Neural cell (in vitro differentiated cells): ENCODE measurements around the gene TTC39A. TPM values are rescaled to one million over a fixed set of nuclear protein-coding genes. Genes with fewer than 3 reads are reported as not detected.

Experiments used
- H2AFZ ChIP-seq: fragments of 200-600, 300-800 bp; sonication (generic), shearing (Covaris generic); 2 replicates; pipeline ENCODE4 v1.6.0; 2014; ENCODE audit warnings: low read depth, mild to moderate bottlenecking, antibody characterized with exemption, low read length, moderate library complexity
- H3F3A ChIP-seq: fragments of 200-600 bp; shearing (Covaris generic); 2 replicates; pipeline ENCODE4 v1.6.1; 2016; ENCODE audit warnings: mild to moderate bottlenecking, moderate library complexity, mixed read lengths, antibody characterized with exemption, low read length; ENCODE audit not compliant: insufficient read depth, poor library complexity, severe bottlenecking
- H3K27ac ChIP-seq: fragments of 200-600, 300-800 bp; sonication (generic), shearing (Covaris generic); 2 replicates; pipeline ENCODE4 v1.5.1; 2014; ENCODE audit warnings: mild to moderate bottlenecking, low read length, moderate library complexity
- H3K27me3 ChIP-seq: fragments of 300-800, 200-600 bp; sonication (generic), shearing (Covaris generic); 2 replicates; pipeline ENCODE4 v1.6.0; 2014; ENCODE audit warnings: mild to moderate bottlenecking, low read depth, low read length, moderate library complexity; ENCODE audit not compliant: insufficient read depth
- H3K36me3 ChIP-seq: fragments of 300-800, 200-600 bp; sonication (generic), shearing (Covaris generic); 2 replicates; pipeline ENCODE4 v1.5.1; 2014; ENCODE audit warnings: mild to moderate bottlenecking, antibody characterized with exemption, low read length, moderate library complexity; ENCODE audit not compliant: insufficient read depth
- H3K4me2 ChIP-seq: fragments of 300-800, 200-600 bp; sonication (generic), shearing (Covaris generic); 2 replicates; pipeline ENCODE4 v1.6.0; 2014; ENCODE audit warnings: mild to moderate bottlenecking, low read length
- H3K4me3 ChIP-seq: fragments of 300-800, 200-600 bp; sonication (generic), shearing (Covaris generic); 2 replicates; pipeline ENCODE4 v1.5.1; 2014; ENCODE audit warnings: mild to moderate bottlenecking, low read length, moderate library complexity
- H3K79me2 ChIP-seq: fragments of 200-600 bp; shearing (Covaris generic); replicated peaks from 2 replicates; pipeline ENCODE4 v1.6.0; 2014; ENCODE audit warnings: mild to moderate bottlenecking, low read length, moderate library complexity; ENCODE audit not compliant: insufficient read depth
- H3K9ac ChIP-seq: fragments of 300-800, 200-600 bp; sonication (generic), shearing (Covaris generic); 2 replicates; pipeline ENCODE4 v1.6.1; 2016; ENCODE audit warnings: mild to moderate bottlenecking, low read length, mixed read lengths
- H3K9me2 ChIP-seq: fragments of 200-600 bp; shearing (Covaris generic); 2 replicates; pipeline ENCODE4 v1.6.1; 2016; ENCODE audit warnings: mild to moderate bottlenecking, low read length, mixed read lengths; ENCODE audit not compliant: insufficient read depth
- H3K9me3 ChIP-seq: fragments of 200-600, 300-800 bp; sonication (generic), shearing (Covaris generic); 2 replicates; pipeline ENCODE4 v1.6.1; 2016; ENCODE audit warnings: mild to moderate bottlenecking, mixed run types, low read length, moderate library complexity, mixed read lengths
- H4K20me1 ChIP-seq: fragments of 200-600 bp; shearing (Covaris generic); 2 replicates; pipeline ENCODE4 v1.6.1; 2016; ENCODE audit warnings: mild to moderate bottlenecking, mixed run types; ENCODE audit not compliant: insufficient read depth
- CTCF ChIP-seq: fragments of 450-650 bp; IDR thresholded peaks from 2 replicates; pipeline ENCODE4 v1.5.1; 2014; ENCODE audit warnings: antibody characterized with exemption, mild to moderate bottlenecking, moderate library complexity; ENCODE audit not compliant: poor library complexity, severe bottlenecking
- EP300 ChIP-seq: fragments of 450-650 bp; conservative IDR thresholded peaks from 2 replicates; pipeline ENCODE4 v1.6.1; 2014; ENCODE audit warnings: antibody characterized with exemption, mild to moderate bottlenecking, moderate library complexity; ENCODE audit not compliant: poor library complexity, severe bottlenecking
- EZH2 ChIP-seq: fragments of 200-600, 300-800 bp; shearing (Covaris generic), sonication (generic); IDR thresholded peaks from 2 replicates; pipeline ENCODE4 v1.6.1; 2014; ENCODE audit warnings: antibody characterized with exemption, low read length, borderline replicate concordance, mild to moderate bottlenecking; ENCODE audit not compliant: insufficient read depth, poor library complexity, severe bottlenecking
- MXI1 ChIP-seq: fragments of 450-650 bp; conservative IDR thresholded peaks from 2 replicates; pipeline ENCODE4 v1.6.1; 2014; ENCODE audit warnings: antibody characterized with exemption, mild to moderate bottlenecking; ENCODE audit not compliant: poor library complexity, severe bottlenecking
- POLR2AphosphoS5 ChIP-seq: IDR thresholded peaks from 2 replicates; pipeline ENCODE4 v1.6.1; 2012
- RAD21 ChIP-seq: fragments of 450-650 bp; conservative IDR thresholded peaks from 2 replicates; pipeline ENCODE4 v1.6.1; 2014; ENCODE audit warnings: antibody characterized with exemption, mild to moderate bottlenecking, moderate library complexity
- SMC3 ChIP-seq: fragments of 450-650 bp; conservative IDR thresholded peaks from 2 replicates; pipeline ENCODE4 v1.6.1; 2014; ENCODE audit warnings: antibody characterized with exemption, mild to moderate bottlenecking, moderate library complexity; ENCODE audit not compliant: poor library complexity
- TAF1 ChIP-seq: IDR thresholded peaks from 2 replicates; pipeline ENCODE4 v1.6.1; 2012; ENCODE audit warnings: low read depth
- polyA plus RNA-seq: library from polyadenylated mRNA; depleted of rRNA; stranded (reverse); fragments of >200 nt; gene quantifications from 2 replicates; pipeline ENCODE4 v1.2.3, GENCODE V29; 2014
- TF ChIP-seq, protein P1 (sequence below): IDR thresholded peaks from 2 replicates; pipeline ENCODE4 v1.6.1; 2012; ENCODE audit warnings: borderline replicate concordance

TTC39A gene
- polyA plus RNA-seq, 1 donor from 2014 or later = 1.1 TPM

DNA sequence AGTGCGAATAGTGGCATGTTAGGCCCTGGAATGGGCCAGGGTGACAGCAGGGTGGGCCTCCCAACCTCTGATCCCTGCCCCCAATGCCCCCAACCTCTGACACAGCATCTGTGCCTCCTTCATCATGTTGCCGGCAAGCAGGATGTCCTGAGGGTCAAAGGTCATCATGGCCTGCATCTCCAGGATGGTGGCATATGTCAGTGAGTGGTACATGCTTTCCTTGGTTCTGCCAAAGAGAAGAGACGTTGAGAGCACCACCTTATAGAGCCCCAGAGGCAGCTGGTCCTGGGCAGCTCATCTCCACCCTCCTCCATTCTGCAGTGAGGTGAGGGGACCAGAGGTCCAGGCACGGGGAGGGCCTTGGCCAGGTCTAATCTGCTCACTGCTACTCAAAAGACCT is 17.6 kb downstream of the TTC39A start:
- no peak overlapping the region for H3K9ac ChIP-seq

DNA sequence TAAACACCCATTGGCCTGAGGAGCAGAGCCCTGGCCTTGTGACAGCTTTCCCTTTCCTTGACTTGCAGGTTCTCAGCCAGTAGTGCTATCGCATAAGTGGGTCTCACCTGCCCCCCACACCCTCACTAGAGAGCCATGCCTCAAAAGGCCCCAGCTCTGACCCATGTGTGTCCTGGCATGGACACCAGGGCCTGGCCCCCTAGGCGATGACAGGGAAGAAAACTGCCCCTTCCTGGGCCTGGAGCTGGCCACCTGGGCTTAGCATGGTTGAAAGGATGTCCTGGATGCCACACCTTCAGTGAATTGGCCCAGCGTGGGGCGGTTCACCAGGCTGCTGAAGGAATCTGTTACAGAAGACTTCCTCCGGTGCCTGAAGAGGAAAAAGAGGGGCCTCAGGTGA is 18.5 kb downstream of the TTC39A start:
- TF ChIP-seq POLR2AphosphoS5 (no peak), CTCF (no peak), MXI1 (no peak), TAF1 (no peak), EZH2 (no peak), SMC3 (no peak), RAD21 (no peak)
- TF ChIP-seq, protein P1, sequence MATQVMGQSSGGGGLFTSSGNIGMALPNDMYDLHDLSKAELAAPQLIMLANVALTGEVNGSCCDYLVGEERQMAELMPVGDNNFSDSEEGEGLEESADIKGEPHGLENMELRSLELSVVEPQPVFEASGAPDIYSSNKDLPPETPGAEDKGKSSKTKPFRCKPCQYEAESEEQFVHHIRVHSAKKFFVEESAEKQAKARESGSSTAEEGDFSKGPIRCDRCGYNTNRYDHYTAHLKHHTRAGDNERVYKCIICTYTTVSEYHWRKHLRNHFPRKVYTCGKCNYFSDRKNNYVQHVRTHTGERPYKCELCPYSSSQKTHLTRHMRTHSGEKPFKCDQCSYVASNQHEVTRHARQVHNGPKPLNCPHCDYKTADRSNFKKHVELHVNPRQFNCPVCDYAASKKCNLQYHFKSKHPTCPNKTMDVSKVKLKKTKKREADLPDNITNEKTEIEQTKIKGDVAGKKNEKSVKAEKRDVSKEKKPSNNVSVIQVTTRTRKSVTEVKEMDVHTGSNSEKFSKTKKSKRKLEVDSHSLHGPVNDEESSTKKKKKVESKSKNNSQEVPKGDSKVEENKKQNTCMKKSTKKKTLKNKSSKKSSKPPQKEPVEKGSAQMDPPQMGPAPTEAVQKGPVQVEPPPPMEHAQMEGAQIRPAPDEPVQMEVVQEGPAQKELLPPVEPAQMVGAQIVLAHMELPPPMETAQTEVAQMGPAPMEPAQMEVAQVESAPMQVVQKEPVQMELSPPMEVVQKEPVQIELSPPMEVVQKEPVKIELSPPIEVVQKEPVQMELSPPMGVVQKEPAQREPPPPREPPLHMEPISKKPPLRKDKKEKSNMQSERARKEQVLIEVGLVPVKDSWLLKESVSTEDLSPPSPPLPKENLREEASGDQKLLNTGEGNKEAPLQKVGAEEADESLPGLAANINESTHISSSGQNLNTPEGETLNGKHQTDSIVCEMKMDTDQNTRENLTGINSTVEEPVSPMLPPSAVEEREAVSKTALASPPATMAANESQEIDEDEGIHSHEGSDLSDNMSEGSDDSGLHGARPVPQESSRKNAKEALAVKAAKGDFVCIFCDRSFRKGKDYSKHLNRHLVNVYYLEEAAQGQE = no peak
- H3K27ac ChIP-seq = no peak overlapping the region
- H3K4me2 ChIP-seq = no peak overlapping the region
- no peaks in the 10 kb centered on the region for H3K27me3 ChIP-seq
- no peak overlapping the region for H3K9ac ChIP-seq
- no peaks in the 10 kb centered on the region for H3K79me2 ChIP-seq
- no peaks in the 10 kb centered on the region for H3K9me2 ChIP-seq
- H3K9me3 ChIP-seq = no peaks in the 10 kb centered on the region
- H3K36me3 ChIP-seq = no peaks in the 10 kb centered on the region
- no peak overlapping the region for H2AFZ ChIP-seq
- no peak overlapping the region for H3K4me3 ChIP-seq
- no peaks in the 10 kb centered on the region for H4K20me1 ChIP-seq
- H3F3A ChIP-seq = no peaks in the 10 kb centered on the region

More for the DNA sequence above, 17.6 kb downstream of the TTC39A start:
- Histone ChIP-seq H3K9me2 (no peaks in the 10 kb centered on the region), H3K27me3 (no peaks in the 10 kb centered on the region), H3K4me3 (no peak overlapping the region), H4K20me1 (no peaks in the 10 kb centered on the region), H3F3A (no peaks in the 10 kb centered on the region), H3K36me3 (no peaks in the 10 kb centered on the region), H3K9me3 (no peaks in the 10 kb centered on the region), H3K79me2 (no peaks in the 10 kb centered on the region), H3K27ac (no peak overlapping the region), H3K4me2 (no peak overlapping the region), H2AFZ (no peak overlapping the region)
- TF ChIP-seq EZH2 = no peak
- no peak for TF ChIP-seq POLR2AphosphoS5
- TF ChIP-seq MXI1 = no peak
- TF ChIP-seq, protein P1 = no peak
- TF ChIP-seq CTCF = no peak
- TF ChIP-seq EP300 = no peak
- no peak for TF ChIP-seq TAF1
- TF ChIP-seq RAD21 = no peak
- no peak for TF ChIP-seq SMC3
